HG02981 (cell line): ENCODE data around the gene SETD5.

Experiments used
- ATAC-seq: cut with Tn5 transposase; IDR thresholded peaks from one replicate; pipeline ENCODE4 v1.9.1; 2021; ENCODE audit warnings: mild to moderate bottlenecking, moderate library complexity; ENCODE audit not compliant: unreplicated experiment

The SETD5 gene

DNA sequence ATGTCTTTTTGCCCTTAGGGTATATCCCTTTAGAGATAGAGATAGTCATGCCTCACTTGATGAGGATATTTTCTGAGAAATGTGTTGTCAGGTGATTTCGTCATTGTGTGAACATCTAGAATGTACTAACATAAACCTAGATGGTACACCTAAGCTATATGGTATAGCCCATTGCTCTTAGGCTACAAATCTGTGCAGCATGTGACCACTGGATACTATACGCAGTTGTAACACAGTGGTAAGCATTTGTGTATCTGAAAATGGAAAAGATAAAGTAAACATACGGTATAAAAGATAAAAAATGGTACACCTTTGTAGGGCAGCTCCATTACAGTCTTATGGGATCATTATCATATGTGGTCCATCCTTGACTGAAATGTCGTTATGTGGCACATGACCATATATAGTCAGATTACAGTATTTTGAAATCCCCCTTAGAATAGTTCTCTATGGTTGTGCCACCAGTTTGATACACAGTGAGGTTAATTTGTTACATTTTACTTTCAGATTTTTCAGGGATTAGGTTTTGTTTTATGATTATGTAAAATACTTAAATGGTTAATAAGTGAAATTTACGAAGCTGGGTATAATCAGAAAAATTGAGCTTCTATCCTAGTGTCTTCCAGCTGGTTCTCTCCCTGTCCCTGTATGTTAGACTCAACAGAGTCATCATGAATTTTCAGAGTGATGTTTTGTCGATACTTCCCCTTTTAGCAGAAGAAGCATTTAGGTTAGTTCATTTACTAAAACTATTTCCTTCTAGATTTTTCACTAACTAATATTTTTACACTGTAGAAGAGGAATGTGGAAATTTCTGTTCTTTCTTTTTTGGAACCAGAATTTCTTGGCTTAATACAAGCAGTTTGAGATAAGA is 12.8 kb downstream of the SETD5 start:
- ATAC-seq, result no peak

GRCh38 chr3:9411302-9411701 is 13.9 kb downstream of the SETD5 start:
- ATAC-seq, result no peak

DNA sequence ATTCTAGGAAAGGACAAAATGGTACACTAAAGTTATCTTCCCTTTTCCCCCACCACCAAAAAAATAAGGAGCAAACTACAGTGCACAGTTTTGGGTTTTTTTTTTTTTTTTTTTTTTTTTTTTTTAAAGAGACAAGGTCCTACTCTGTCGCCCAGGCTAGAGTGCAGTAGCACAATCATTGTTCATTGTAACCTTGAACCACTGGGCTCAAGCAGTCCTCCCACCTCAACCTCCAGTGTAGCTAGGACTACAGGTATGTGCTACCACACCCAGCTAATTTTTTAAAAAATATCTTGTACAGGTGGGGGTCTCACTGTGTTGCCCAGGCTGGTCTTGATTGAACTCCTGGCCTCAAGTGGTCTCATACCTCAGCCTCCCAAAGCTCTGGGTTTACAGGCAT is 14.9 kb downstream of the SETD5 start:
- ATAC-seq, result no peak

- ATAC-seq, result no peak
Observed at GRCh38 chr3:9414826-9415225, 17.4 kb downstream of the SETD5 start.

DNA sequence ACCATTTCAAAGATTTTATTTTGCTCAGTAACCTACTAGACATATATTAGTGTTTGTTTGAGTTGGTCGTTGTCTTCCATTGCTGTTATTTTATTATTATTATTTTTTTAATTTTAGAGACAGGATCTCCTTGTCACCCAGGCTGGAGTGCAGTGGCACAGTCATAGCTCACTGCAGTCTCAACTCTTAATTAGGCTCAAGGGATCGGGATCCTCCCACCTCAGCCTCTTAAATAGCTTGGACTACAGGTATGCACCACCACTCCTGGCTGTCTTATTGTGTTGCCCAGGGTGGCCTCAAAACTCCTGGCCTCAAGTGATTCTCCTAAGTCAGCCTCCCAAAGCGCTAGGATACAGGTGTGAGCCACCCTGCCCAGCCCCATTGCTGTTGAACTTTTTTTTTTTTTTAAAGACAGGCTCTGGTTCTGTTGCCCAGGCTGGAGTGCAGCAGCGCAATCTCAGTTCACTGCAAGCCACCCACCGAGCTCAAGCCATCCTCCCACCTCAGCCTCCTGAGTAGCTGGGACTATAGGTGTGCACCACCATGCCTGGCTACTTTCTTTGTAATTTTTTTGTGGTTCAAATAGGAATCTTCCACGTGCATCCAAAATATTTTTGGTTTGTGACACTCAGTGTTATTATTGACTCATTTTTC is 18.2 kb downstream of the SETD5 start:
- ATAC-seq, result no peak

- no peak for ATAC-seq
Observed at GRCh38 chr3:9416139-9416780, 18.8 kb downstream of the SETD5 start.

DNA sequence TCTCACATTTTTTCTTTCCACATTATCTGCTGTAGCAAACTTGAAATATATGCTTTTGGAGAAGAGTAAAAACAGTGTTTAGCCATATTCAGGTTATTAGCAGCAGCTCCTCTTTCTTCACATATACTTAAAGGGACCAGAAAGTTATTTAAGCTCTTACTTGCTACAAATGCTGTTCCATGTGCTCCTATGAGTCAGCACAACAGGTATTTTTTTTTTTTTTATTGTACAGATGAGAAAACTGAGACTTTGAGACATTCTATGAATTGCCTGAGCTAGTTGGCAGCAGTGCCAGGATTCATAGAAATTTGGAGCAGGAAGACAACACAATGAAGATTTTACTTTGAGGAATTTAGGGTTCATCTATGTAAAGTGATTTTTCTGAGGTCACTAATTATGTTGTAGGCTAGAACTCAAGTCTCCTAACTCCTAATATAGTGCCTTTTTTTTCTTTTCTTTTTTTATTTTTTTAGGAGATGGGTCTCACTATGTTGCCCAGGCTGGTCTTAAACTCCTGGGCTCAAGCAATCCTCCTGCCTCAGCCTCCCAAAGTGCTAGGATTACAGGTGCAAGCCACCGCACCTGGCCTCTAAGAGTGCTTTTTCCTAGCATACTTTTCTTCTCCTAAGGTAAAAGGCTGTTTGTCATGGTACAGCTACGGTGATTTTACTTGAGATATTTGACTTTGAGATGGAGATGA is 23.6 kb downstream of the SETD5 start:
- no peak for ATAC-seq

DNA sequence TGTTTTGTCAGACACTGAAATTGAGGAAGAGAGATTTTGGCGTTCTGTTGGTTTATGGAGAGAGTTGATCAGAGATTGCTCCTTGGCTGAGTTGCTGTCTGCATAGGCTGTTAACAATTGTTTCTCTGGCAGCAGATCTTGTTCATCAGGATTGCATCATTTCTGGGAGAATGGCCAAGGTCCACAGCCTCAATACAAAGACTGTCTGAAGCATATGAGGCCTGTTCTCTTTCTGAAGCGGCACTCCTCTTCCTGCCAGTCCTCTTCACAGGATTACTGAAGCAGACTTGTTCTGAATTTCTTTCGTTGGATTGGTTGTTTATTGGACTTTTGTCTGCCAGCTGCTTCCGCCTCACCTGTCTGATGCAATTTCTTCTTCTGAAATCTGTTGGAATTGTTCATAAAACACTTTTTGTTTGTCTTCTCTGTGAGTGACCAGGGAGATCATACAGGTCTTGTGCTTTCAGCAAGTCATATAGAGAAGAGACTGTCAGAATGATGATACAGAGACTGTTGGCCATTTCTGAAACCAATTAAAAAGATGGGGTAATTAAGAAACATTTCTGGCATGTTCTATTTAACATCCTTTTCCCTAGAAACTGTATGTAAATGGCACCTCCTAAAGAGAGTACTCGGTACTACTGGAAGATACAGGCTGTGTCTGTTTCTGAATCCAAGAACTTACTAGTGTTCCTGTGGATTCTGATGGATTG is 25.5 kb downstream of the SETD5 start:
- no peak for ATAC-seq

GRCh38 chr3:9428411-9428810 is 31.0 kb downstream of the SETD5 start:
- no peak for ATAC-seq

- ATAC-seq, result no peak
Observed at GRCh38 chr3:9430733-9431132, 33.3 kb downstream of the SETD5 start.

- no peak for ATAC-seq
Observed at GRCh38 chr3:9433627-9434521, 36.5 kb downstream of the SETD5 start.

GRCh38 chr3:9435316-9435715 is 37.9 kb downstream of the SETD5 start:
- no peak for ATAC-seq

GRCh38 chr3:9439331-9439730 is 41.9 kb downstream of the SETD5 start:
- no peak for ATAC-seq

GRCh38 chr3:9441501-9442221 is 44.2 kb downstream of the SETD5 start:
- no peak for ATAC-seq

- ATAC-seq, result no peak
Observed at GRCh38 chr3:9448071-9448470, 50.7 kb downstream of the SETD5 start.

- ATAC-seq, result no peak
Observed at GRCh38 chr3:9448643-9449042, 51.2 kb downstream of the SETD5 start.

- ATAC-seq, result no peak
Observed at GRCh38 chr3:9450126-9450525, 52.7 kb downstream of the SETD5 start.

GRCh38 chr3:9450991-9451390 is 53.6 kb downstream of the SETD5 start:
- no peak for ATAC-seq

- ATAC-seq, result no peak
Observed at GRCh38 chr3:9452417-9452816, 55.0 kb downstream of the SETD5 start.
